Kidney (tissue), 14 donors: ENCODE measurements around the gene TPO. TPM values are rescaled to one million over a fixed set of nuclear protein-coding genes. Genes with fewer than 3 reads are reported as not detected.

Experiments used
- DNase-seq, 5 donors: peaks; one replicate each; pipeline ENCODE4 v3.0.0-alpha.2; 2013 to 2020
- FAIRE-seq: peaks from 2 replicates; lab custom pipeline; 2012; peaks lifted over from hg19 to GRCh38; lab: Jason Lieb, UNC
- H3K27ac ChIP-seq, 2 donors: one replicate each; pipeline ENCODE4 v1.7.0; 2013; ENCODE audit warnings: low read depth in 2 of 2, low read length in 2 of 2, inconsistent platforms in 1 of 2
- H3K27me3 ChIP-seq: one replicate; pipeline ENCODE4 v1.7.1; 2013; ENCODE audit warnings: low read length, inconsistent platforms; ENCODE audit not compliant: control insufficient read depth, insufficient read depth
- H3K36me3 ChIP-seq, 3 donors: one replicate each; pipeline versions ENCODE4 v1.7.0 to v1.7.1; 2013; ENCODE audit warnings: low read length in 3 of 3, control low read depth in 1 of 3, inconsistent platforms in 1 of 3; ENCODE audit not compliant: insufficient read depth in 3 of 3, control insufficient read depth in 2 of 3
- H3K4me1 ChIP-seq, 3 donors: one replicate each; pipeline versions ENCODE4 v1.7.0 to v1.7.1; 2013; ENCODE audit warnings: low read length in 3 of 3, inconsistent platforms in 1 of 3, low read depth in 1 of 3; ENCODE audit not compliant: control insufficient read depth in 2 of 3, insufficient read depth in 2 of 3
- H3K4me3 ChIP-seq, 3 donors: one replicate each; pipeline versions ENCODE4 v1.7.0 to v1.8.1; 2013; ENCODE audit warnings: low read length in 3 of 3, control low read depth in 1 of 3, inconsistent platforms in 1 of 3
- H3K9ac ChIP-seq, 3 donors: one replicate each; pipeline versions ENCODE4 v1.7.0 to v1.7.1; 2013; ENCODE audit warnings: low read length in 3 of 3, control low read depth in 1 of 3, inconsistent platforms in 1 of 3
- H3K9me3 ChIP-seq, 3 donors: one replicate each; pipeline versions ENCODE4 v1.7.0 to v1.7.1; 2013; ENCODE audit warnings: low read length in 3 of 3, control low read depth in 1 of 3, inconsistent platforms in 1 of 3; ENCODE audit not compliant: control insufficient read depth in 2 of 3, insufficient read depth in 1 of 3
- CTCF ChIP-seq: IDR thresholded peaks from 3 replicates; pipeline ENCODE4 v1.5.1; 2012; ENCODE audit warnings: mild to moderate bottlenecking, moderate library complexity, borderline replicate concordance; ENCODE audit not compliant: insufficient read depth; ENCODE audit errors: extremely low read depth
- intact Hi-C: fragments of 100-400 bp; cut with DNase I; formaldehyde crosslinking; loops from one replicate; pipeline ENCODE4 v1.11.1; 2022
- polyA plus RNA-seq: library from polyadenylated mRNA; stranded (reverse); fragments of 350-450 nt; fragmentation: Illumina TruSeq; extraction: RNeasy Lipid Tissue Mini Kit (QIAGEN cat#74804); gene quantifications from one replicate; pipeline ENCODE4 v1.2.3, GENCODE V29; 2014; ENCODE audit warnings: low read depth, low replicate concordance; ENCODE audit not compliant: insufficient read depth
- total RNA-seq: library from RNA; stranded (reverse); fragmentation: NEBNext Ultra II Directional; extraction: Animal tissue kit (Norgen Biotek cat#: 25700); gene quantifications from one replicate; pipeline ENCODE4 v1.2.1, GENCODE V29; 2021
- donor health status: control.
- donor health status: control.
- donor health status: control.
- donor health status: control.
- donor health status: control.
- donor health status: DM: yes; HTN: yes; CAD: no.
- donor health status: Normal renal cell carcinoma (clear cell type).

Gene TPO
- total and polyA plus RNA-seq, 2 donors from 2014 or later: not detected

GRCh38 chr2:1393321-1393720 is 19.9 kb upstream of the TPO start:
- Histone ChIP-seq H3K4me3 (no peak overlapping the region), H3K36me3 (no peaks in the 10 kb centered on the region), H3K9me3 (peaks cover 0 to 2% (median 0%) of the 10 kb centered on the region in 3 donors), H3K9ac (no peak overlapping the region), H3K27me3 (no peaks in the 10 kb centered on the region), H3K27ac (no peak overlapping the region), H3K4me1 (no peaks in the 10 kb centered on the region)
- no peak for TF ChIP-seq CTCF
- intact Hi-C loops: no loop called here
- FAIRE-seq (no peak), DNase-seq (no peak)

DNA sequence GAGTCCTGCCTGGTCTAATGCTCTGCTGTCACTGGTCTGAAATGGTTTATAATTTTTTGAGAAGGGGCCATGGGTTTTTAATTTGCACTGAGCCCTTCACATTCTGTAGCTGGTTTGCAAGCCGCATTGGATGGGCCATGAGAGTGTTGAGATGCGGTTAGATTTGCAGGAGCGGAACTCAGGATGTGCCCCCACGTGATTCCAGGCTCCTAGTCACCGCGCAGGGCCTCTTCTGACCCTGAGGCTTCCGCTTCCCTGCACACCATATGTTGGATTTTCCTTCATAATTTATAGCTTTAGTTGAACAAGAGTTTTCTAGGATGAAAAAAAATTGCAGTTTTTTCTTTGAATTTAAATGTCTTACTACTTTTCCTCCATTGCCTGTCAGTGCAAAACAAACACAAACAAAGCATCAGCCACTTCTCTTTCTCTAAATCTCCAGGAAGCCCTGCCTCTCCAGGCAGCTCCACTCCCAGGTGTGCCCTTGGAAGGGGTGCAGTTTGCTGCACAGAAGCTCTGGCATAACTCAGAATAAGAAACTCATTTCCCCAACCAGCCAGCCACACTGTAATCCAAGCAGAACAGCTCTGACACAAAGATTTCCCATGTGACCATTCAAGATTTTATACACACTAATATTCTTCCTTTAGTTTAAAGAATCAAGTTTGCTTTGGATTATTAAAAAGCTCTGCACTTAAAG is 18.4 kb upstream of the TPO start:
- Histone ChIP-seq H3K9ac (no peak overlapping the region), H3K27ac (no peak overlapping the region), H3K27me3 (no peaks in the 10 kb centered on the region), H3K4me1 (no peaks in the 10 kb centered on the region), H3K4me3 (no peak overlapping the region), H3K36me3 (no peaks in the 10 kb centered on the region), H3K9me3 (peaks cover 0 to 2% (median 0%) of the 10 kb centered on the region in 3 donors)
- DNase-seq: peak in 1 of 5 donors; percentile 28
- intact Hi-C loops: no loop called here
- FAIRE-seq: no peak
- TF ChIP-seq CTCF: no peak

DNA sequence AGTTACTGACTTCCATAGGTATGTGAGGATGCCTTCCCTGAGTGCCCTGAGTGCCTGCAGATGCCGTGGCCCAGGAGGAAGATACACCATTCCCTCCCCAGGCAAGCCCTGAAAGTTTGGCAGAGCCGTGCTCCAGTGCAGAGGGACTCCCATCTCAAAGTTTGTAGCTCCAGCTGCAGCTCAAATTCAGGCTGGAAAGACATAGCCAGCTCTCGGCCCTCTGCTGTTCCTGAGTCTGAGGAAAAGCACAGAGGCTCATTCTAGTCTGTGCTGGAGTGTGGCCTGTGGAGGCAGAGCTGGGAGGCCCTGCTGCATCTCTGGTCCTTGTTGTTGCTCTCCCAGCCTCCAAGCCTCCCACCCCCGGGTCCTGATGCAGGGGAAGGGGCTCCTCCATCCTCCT is 15.9 kb upstream of the TPO start:
- H3K9me3 ChIP-seq: no peaks in the 10 kb centered on the region
- no peak overlapping the region for H3K27ac ChIP-seq
- DNase-seq: no peak
- H3K36me3 ChIP-seq: no peaks in the 10 kb centered on the region
- TF ChIP-seq CTCF: no peak
- no peak overlapping the region for H3K4me3 ChIP-seq
- intact Hi-C loops: no loop called here
- no peak for FAIRE-seq
- H3K4me1 ChIP-seq: no peaks in the 10 kb centered on the region
- no peaks in the 10 kb centered on the region for H3K27me3 ChIP-seq
- H3K9ac ChIP-seq: no peak overlapping the region

DNA sequence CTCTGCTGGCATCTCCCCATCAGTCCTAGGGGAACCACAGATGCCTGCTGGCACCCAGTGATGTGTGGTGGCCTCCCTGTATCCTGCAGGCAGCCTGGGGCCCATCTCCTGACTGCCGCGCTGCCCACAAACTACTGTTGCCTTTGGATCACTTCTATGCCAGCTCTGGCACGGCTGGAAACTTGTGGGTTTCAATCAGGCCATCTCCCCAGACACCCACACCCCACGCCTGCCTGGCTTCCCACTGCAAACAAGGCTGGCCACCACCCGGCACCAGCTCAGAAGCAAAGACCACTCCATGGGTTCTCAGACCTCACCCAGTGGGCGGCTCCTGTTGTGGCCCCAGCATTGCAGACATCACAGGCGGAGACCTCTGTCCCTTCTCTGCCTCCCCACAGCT is 15.1 kb upstream of the TPO start:
- intact Hi-C loops: no loop called here
- Histone ChIP-seq H3K4me1 (no peaks in the 10 kb centered on the region), H3K9ac (no peak overlapping the region), H3K36me3 (no peaks in the 10 kb centered on the region), H3K4me3 (no peak overlapping the region), H3K9me3 (no peaks in the 10 kb centered on the region), H3K27me3 (no peaks in the 10 kb centered on the region), H3K27ac (no peak overlapping the region)
- FAIRE-seq: no peak
- DNase-seq: no peak
- TF ChIP-seq CTCF: no peak
